Measurements from ENCODE around the gene SULT2B1.

Gene SULT2B1

GRCh38 chr19:48614436-48615230 lies 62.7 kb downstream of the SULT2B1 start, which contains the start of gene FAM83E:
TSS of gene FAM83E (minus strand) at chr19:48615076. CDS start at chr19:48613372, 1,704 bp downstream.
- no peaks in the 10 kb centered on the region for H3K27me3 ChIP-seq (ENCODE audit: control insufficient read depth in 1 of 2, insufficient read depth in 1 of 2, low read length in 2 of 2)

GRCh38 chr19:48615231-48616040 lies 63.5 kb downstream of the SULT2B1 start:
- no peak overlapping the region for H2AFZ ChIP-seq (ENCODE audit: low read depth, low read length)
- H3K4me3 ChIP-seq (ENCODE audit: insufficient read depth in 1 of 2, low read depth in 1 of 2, low read length in 2 of 2) = no peak overlapping the region
- H3K4me1 ChIP-seq (ENCODE audit: control insufficient read depth, insufficient read depth, low read depth, low read length) = peaks cover 38% of the 10 kb centered on the region
- peaks cover 29 to 57% of the 10 kb centered on the region in 2 experiments for H3K36me3 ChIP-seq (ENCODE audit: control insufficient read depth in 1 of 2, insufficient read depth in 2 of 2, low read depth in 1 of 2, low read length in 2 of 2)
- no peak overlapping the region for H3K4me2 ChIP-seq (ENCODE audit: low read length, poor library complexity, severe bottlenecking)
- H3K14ac ChIP-seq (ENCODE audit: low read length in 2 of 2) = no peak overlapping the region
- no peak overlapping the region for H2BK12ac ChIP-seq (ENCODE audit: low read length in 2 of 2)
- H3K9ac ChIP-seq (ENCODE audit: low read length) = peak overlapping the region; percentile 100
- H3K4ac ChIP-seq (ENCODE audit: low read depth in 1 of 2, low read length in 2 of 2) = no peak overlapping the region
- no peak overlapping the region for H2BK15ac ChIP-seq (ENCODE audit: low read depth, poor library complexity, severe bottlenecking)
- H3K27ac ChIP-seq (ENCODE audit: low read length, poor library complexity, severe bottlenecking) = no peak overlapping the region
- no peak overlapping the region for H3K23ac ChIP-seq (ENCODE audit: low read length in 2 of 2)
- no peaks in the 10 kb centered on the region for H3K9me3 ChIP-seq (ENCODE audit: control insufficient read depth, low read length)
- no peak for DNase-seq
- H2BK5ac ChIP-seq (ENCODE audit: low read depth, low read length, poor library complexity, severe bottlenecking) = no peak overlapping the region
- no peaks in the 10 kb centered on the region for H3K27me3 ChIP-seq (ENCODE audit: control insufficient read depth in 1 of 2, insufficient read depth in 1 of 2, low read length in 2 of 2)
- WGBS = 88% methylated on average over 17 of the region's 19 CpGs
- no peak overlapping the region for H3K18ac ChIP-seq (ENCODE audit: low read depth in 1 of 2, low read length in 2 of 2)
- no peak overlapping the region for H4K91ac ChIP-seq (ENCODE audit: low read length)
- peaks cover 5% of the 10 kb centered on the region for H3K79me1 ChIP-seq (replicated peaks; ENCODE audit: low read length, poor library complexity, severe bottlenecking)
- no peak overlapping the region for H4K8ac ChIP-seq (ENCODE audit: low read length)
- no peak overlapping the region for H2BK120ac ChIP-seq (ENCODE audit: low read depth, low read length)
- H2AK5ac ChIP-seq (ENCODE audit: low read length, severe bottlenecking) = no peak overlapping the region

More at GRCh38 chr19:48614436-48615230, 62.7 kb downstream of the SULT2B1 start, which contains the start of gene FAM83E:
- Histone ChIP-seq H3K36me3 (ENCODE audit: control insufficient read depth in 1 of 2, insufficient read depth in 2 of 2, low read depth in 1 of 2, low read length in 2 of 2) (peaks cover 29 to 57% of the 10 kb centered on the region in 2 experiments), H2AFZ (ENCODE audit: low read depth, low read length) (no peak within 1 kb of the TSS), H3K4me2 (ENCODE audit: low read length, poor library complexity, severe bottlenecking) (no peak within 1 kb of the TSS), H3K18ac (ENCODE audit: low read depth in 1 of 2, low read length in 2 of 2) (peak within 1 kb of the TSS in 1 of 2 experiments; percentile 22), H3K23ac (ENCODE audit: low read length in 2 of 2) (peak within 1 kb of the TSS in 1 of 2 experiments; percentile 2), H3K4me3 (ENCODE audit: insufficient read depth in 1 of 2, low read depth in 1 of 2, low read length in 2 of 2) (no peak within 1 kb of the TSS), H2BK12ac (ENCODE audit: low read length in 2 of 2) (peak within 1 kb of the TSS in 1 of 2 experiments; percentile 9), H3K9ac (ENCODE audit: low read length) (peak within 1 kb of the TSS; percentile 100), H2AK5ac (ENCODE audit: low read length, severe bottlenecking) (no peak within 1 kb of the TSS), H2BK15ac (ENCODE audit: low read depth, poor library complexity, severe bottlenecking) (no peak within 1 kb of the TSS), H4K91ac (ENCODE audit: low read length) (no peak within 1 kb of the TSS), H4K8ac (ENCODE audit: low read length) (peak within 1 kb of the TSS; percentile 1), H3K79me1 (replicated peaks; ENCODE audit: low read length, poor library complexity, severe bottlenecking) (peaks cover 1% of the 10 kb centered on the region), H2BK5ac (ENCODE audit: low read depth, low read length, poor library complexity, severe bottlenecking) (no peak within 1 kb of the TSS), H3K14ac (ENCODE audit: low read length in 2 of 2) (no peak within 1 kb of the TSS), H2BK120ac (ENCODE audit: low read depth, low read length) (no peak within 1 kb of the TSS), H3K9me3 (ENCODE audit: control insufficient read depth, low read length) (no peaks in the 10 kb centered on the region), H3K27ac (ENCODE audit: low read length, poor library complexity, severe bottlenecking) (peak within 1 kb of the TSS; percentile 8), H3K4ac (ENCODE audit: low read depth in 1 of 2, low read length in 2 of 2) (no peak within 1 kb of the TSS), H3K4me1 (ENCODE audit: control insufficient read depth, insufficient read depth, low read depth, low read length) (peaks cover 34% of the 10 kb centered on the region)
- DNase-seq = no peak
- 58% methylated on average over 26 of the region's 31 CpGs for WGBS

GRCh38 chr19:48616041-48616436 lies 64.1 kb downstream of the SULT2B1 start:
- H3K27me3 ChIP-seq (ENCODE audit: control insufficient read depth in 1 of 2, insufficient read depth in 1 of 2, low read length in 2 of 2) = no peaks in the 10 kb centered on the region
- no peak overlapping the region for H3K14ac ChIP-seq (ENCODE audit: low read length in 2 of 2)
- no peak overlapping the region for H2BK120ac ChIP-seq (ENCODE audit: low read depth, low read length)
- no peak overlapping the region for H2BK12ac ChIP-seq (ENCODE audit: low read length in 2 of 2)
- no peak overlapping the region for H3K4me2 ChIP-seq (ENCODE audit: low read length, poor library complexity, severe bottlenecking)
- peak overlapping the region in 1 of 2 experiments; percentile 94 for H3K4me3 ChIP-seq (ENCODE audit: insufficient read depth in 1 of 2, low read depth in 1 of 2, low read length in 2 of 2)
- peaks cover 6% of the 10 kb centered on the region for H3K79me1 ChIP-seq (replicated peaks; ENCODE audit: low read length, poor library complexity, severe bottlenecking)
- no peak for DNase-seq
- no peak overlapping the region for H2BK5ac ChIP-seq (ENCODE audit: low read depth, low read length, poor library complexity, severe bottlenecking)
- H4K91ac ChIP-seq (ENCODE audit: low read length) = no peak overlapping the region
- H3K36me3 ChIP-seq (ENCODE audit: control insufficient read depth in 1 of 2, insufficient read depth in 2 of 2, low read depth in 1 of 2, low read length in 2 of 2) = peaks cover 29 to 57% of the 10 kb centered on the region in 2 experiments
- WGBS = 94% methylated on average over 16 of the region's 16 CpGs
- no peak overlapping the region for H3K18ac ChIP-seq (ENCODE audit: low read depth in 1 of 2, low read length in 2 of 2)
- H3K9ac ChIP-seq (ENCODE audit: low read length) = peak overlapping the region; percentile 100
- no peak overlapping the region for H3K27ac ChIP-seq (ENCODE audit: low read length, poor library complexity, severe bottlenecking)
- H3K4me1 ChIP-seq (ENCODE audit: control insufficient read depth, insufficient read depth, low read depth, low read length) = peaks cover 38% of the 10 kb centered on the region
- H2BK15ac ChIP-seq (ENCODE audit: low read depth, poor library complexity, severe bottlenecking) = no peak overlapping the region
- no peaks in the 10 kb centered on the region for H3K9me3 ChIP-seq (ENCODE audit: control insufficient read depth, low read length)
- no peak overlapping the region for H2AK5ac ChIP-seq (ENCODE audit: low read length, severe bottlenecking)
- no peak overlapping the region for H2AFZ ChIP-seq (ENCODE audit: low read depth, low read length)
- no peak overlapping the region for H3K4ac ChIP-seq (ENCODE audit: low read depth in 1 of 2, low read length in 2 of 2)
- no peak overlapping the region for H4K8ac ChIP-seq (ENCODE audit: low read length)
- no peak overlapping the region for H3K23ac ChIP-seq (ENCODE audit: low read length in 2 of 2)
